Epithelial cell of proximal tubule (primary cell): Measurements from ENCODE around the gene EPB41L4B. TPM values are rescaled to one million over a fixed set of nuclear protein-coding genes. Genes with fewer than 3 reads are reported as not detected.

Experiments
- DNase-seq: peaks from one replicate; pipeline ENCODE4 v3.0.0-alpha.2; 2011; ENCODE audit warnings: low read depth
- H3K4me3 ChIP-seq: 2 replicates; pipeline ENCODE4 v1.5.1; 2011; ENCODE audit warnings: low read depth, mild to moderate bottlenecking, low read length
- CTCF ChIP-seq: conservative IDR thresholded peaks from 2 replicates; pipeline ENCODE4 v1.5.1; 2012; ENCODE audit warnings: low read depth, mild to moderate bottlenecking, low read length
- total RNA-seq: library from RNA; depleted of rRNA; stranded (reverse); fragments of >200 nt; gene quantifications from 2 replicates; pipeline ENCODE4 v1.2.3, GENCODE V29; 2015

EPB41L4B gene
- total RNA-seq, 1 donor from 2014 or later = 7.6 TPM

GRCh38 chr9:109192732-109193361 is 128.0 kb downstream of the EPB41L4B start:
- TF ChIP-seq CTCF = peak; percentile 53
- no peak for DNase-seq
- H3K4me3 ChIP-seq = no peak overlapping the region

GRCh38 chr9:109191746-109192145 is 129.1 kb downstream of the EPB41L4B start:
- TF ChIP-seq CTCF = no peak
- DNase-seq = no peak
- H3K4me3 ChIP-seq = no peak overlapping the region

- H3K4me3 ChIP-seq = no peak overlapping the region
- DNase-seq = no peak
- no peak for TF ChIP-seq CTCF
Observed at GRCh38 chr9:109190151-109190550, 130.7 kb downstream of the EPB41L4B start.

- TF ChIP-seq CTCF = no peak
- H3K4me3 ChIP-seq = no peak overlapping the region
- no peak for DNase-seq
Observed at GRCh38 chr9:109186857-109187520, 133.9 kb downstream of the EPB41L4B start.

- TF ChIP-seq CTCF = peak; percentile 63
- DNase-seq = no peak
- no peak overlapping the region for H3K4me3 ChIP-seq
Observed at GRCh38 chr9:109182940-109183798, 137.7 kb downstream of the EPB41L4B start.

GRCh38 chr9:109182550-109182939 is 138.3 kb downstream of the EPB41L4B start:
- no peak for DNase-seq
- TF ChIP-seq CTCF = no peak
- no peak overlapping the region for H3K4me3 ChIP-seq
